Neural cell (in vitro differentiated cells): ENCODE measurements around the gene SULT1A2. TPM values are rescaled to one million over a fixed set of nuclear protein-coding genes. Genes with fewer than 3 reads are reported as not detected.
"Not testable (repeated sequence)": the region's sequence is repeated elsewhere in the genome, so short reads cannot be mapped to it uniquely, and the experiment has no call there.

Experiments used
- H2AFZ ChIP-seq: fragments of 200-600, 300-800 bp; sonication (generic), shearing (Covaris generic); 2 replicates; pipeline ENCODE4 v1.6.0; 2014; ENCODE audit warnings: low read depth, mild to moderate bottlenecking, antibody characterized with exemption, low read length, moderate library complexity
- H3F3A ChIP-seq: fragments of 200-600 bp; shearing (Covaris generic); 2 replicates; pipeline ENCODE4 v1.6.1; 2016; ENCODE audit warnings: mild to moderate bottlenecking, moderate library complexity, mixed read lengths, antibody characterized with exemption, low read length; ENCODE audit not compliant: insufficient read depth, poor library complexity, severe bottlenecking
- H3K27ac ChIP-seq: fragments of 200-600, 300-800 bp; sonication (generic), shearing (Covaris generic); 2 replicates; pipeline ENCODE4 v1.5.1; 2014; ENCODE audit warnings: mild to moderate bottlenecking, low read length, moderate library complexity
- H3K27me3 ChIP-seq: fragments of 300-800, 200-600 bp; sonication (generic), shearing (Covaris generic); 2 replicates; pipeline ENCODE4 v1.6.0; 2014; ENCODE audit warnings: mild to moderate bottlenecking, low read depth, low read length, moderate library complexity; ENCODE audit not compliant: insufficient read depth
- H3K36me3 ChIP-seq: fragments of 300-800, 200-600 bp; sonication (generic), shearing (Covaris generic); 2 replicates; pipeline ENCODE4 v1.5.1; 2014; ENCODE audit warnings: mild to moderate bottlenecking, antibody characterized with exemption, low read length, moderate library complexity; ENCODE audit not compliant: insufficient read depth
- H3K4me2 ChIP-seq: fragments of 300-800, 200-600 bp; sonication (generic), shearing (Covaris generic); 2 replicates; pipeline ENCODE4 v1.6.0; 2014; ENCODE audit warnings: mild to moderate bottlenecking, low read length
- H3K4me3 ChIP-seq: fragments of 300-800, 200-600 bp; sonication (generic), shearing (Covaris generic); 2 replicates; pipeline ENCODE4 v1.5.1; 2014; ENCODE audit warnings: mild to moderate bottlenecking, low read length, moderate library complexity
- H3K79me2 ChIP-seq: fragments of 200-600 bp; shearing (Covaris generic); replicated peaks from 2 replicates; pipeline ENCODE4 v1.6.0; 2014; ENCODE audit warnings: mild to moderate bottlenecking, low read length, moderate library complexity; ENCODE audit not compliant: insufficient read depth
- H3K9ac ChIP-seq: fragments of 300-800, 200-600 bp; sonication (generic), shearing (Covaris generic); 2 replicates; pipeline ENCODE4 v1.6.1; 2016; ENCODE audit warnings: mild to moderate bottlenecking, low read length, mixed read lengths
- H3K9me2 ChIP-seq: fragments of 200-600 bp; shearing (Covaris generic); 2 replicates; pipeline ENCODE4 v1.6.1; 2016; ENCODE audit warnings: mild to moderate bottlenecking, low read length, mixed read lengths; ENCODE audit not compliant: insufficient read depth
- H3K9me3 ChIP-seq: fragments of 200-600, 300-800 bp; sonication (generic), shearing (Covaris generic); 2 replicates; pipeline ENCODE4 v1.6.1; 2016; ENCODE audit warnings: mild to moderate bottlenecking, mixed run types, low read length, moderate library complexity, mixed read lengths
- H4K20me1 ChIP-seq: fragments of 200-600 bp; shearing (Covaris generic); 2 replicates; pipeline ENCODE4 v1.6.1; 2016; ENCODE audit warnings: mild to moderate bottlenecking, mixed run types; ENCODE audit not compliant: insufficient read depth
- CTCF ChIP-seq: fragments of 450-650 bp; IDR thresholded peaks from 2 replicates; pipeline ENCODE4 v1.5.1; 2014; ENCODE audit warnings: antibody characterized with exemption, mild to moderate bottlenecking, moderate library complexity; ENCODE audit not compliant: poor library complexity, severe bottlenecking
- EP300 ChIP-seq: fragments of 450-650 bp; conservative IDR thresholded peaks from 2 replicates; pipeline ENCODE4 v1.6.1; 2014; ENCODE audit warnings: antibody characterized with exemption, mild to moderate bottlenecking, moderate library complexity; ENCODE audit not compliant: poor library complexity, severe bottlenecking
- EZH2 ChIP-seq: fragments of 200-600, 300-800 bp; shearing (Covaris generic), sonication (generic); IDR thresholded peaks from 2 replicates; pipeline ENCODE4 v1.6.1; 2014; ENCODE audit warnings: antibody characterized with exemption, low read length, borderline replicate concordance, mild to moderate bottlenecking; ENCODE audit not compliant: insufficient read depth, poor library complexity, severe bottlenecking
- MXI1 ChIP-seq: fragments of 450-650 bp; conservative IDR thresholded peaks from 2 replicates; pipeline ENCODE4 v1.6.1; 2014; ENCODE audit warnings: antibody characterized with exemption, mild to moderate bottlenecking; ENCODE audit not compliant: poor library complexity, severe bottlenecking
- POLR2AphosphoS5 ChIP-seq: IDR thresholded peaks from 2 replicates; pipeline ENCODE4 v1.6.1; 2012
- RAD21 ChIP-seq: fragments of 450-650 bp; conservative IDR thresholded peaks from 2 replicates; pipeline ENCODE4 v1.6.1; 2014; ENCODE audit warnings: antibody characterized with exemption, mild to moderate bottlenecking, moderate library complexity
- REST ChIP-seq: IDR thresholded peaks from 2 replicates; pipeline ENCODE4 v1.6.1; 2012; ENCODE audit warnings: borderline replicate concordance
- SMC3 ChIP-seq: fragments of 450-650 bp; conservative IDR thresholded peaks from 2 replicates; pipeline ENCODE4 v1.6.1; 2014; ENCODE audit warnings: antibody characterized with exemption, mild to moderate bottlenecking, moderate library complexity; ENCODE audit not compliant: poor library complexity
- TAF1 ChIP-seq: IDR thresholded peaks from 2 replicates; pipeline ENCODE4 v1.6.1; 2012; ENCODE audit warnings: low read depth
- polyA plus RNA-seq: library from polyadenylated mRNA; depleted of rRNA; stranded (reverse); fragments of >200 nt; gene quantifications from 2 replicates; pipeline ENCODE4 v1.2.3, GENCODE V29; 2014

The SULT1A2 gene
- polyA plus RNA-seq, 1 donor from 2014 or later: not detected

GRCh38 chr16:28602529-28602928 is 5.7 kb upstream of the SULT1A2 start:
- H4K20me1 ChIP-seq: no peaks in the 10 kb centered on the region
- no peaks in the 10 kb centered on the region for H3K79me2 ChIP-seq
- H3K9me3 ChIP-seq: no peaks in the 10 kb centered on the region
- H2AFZ ChIP-seq: no peak overlapping the region
- no peak overlapping the region for H3K9ac ChIP-seq
- no peaks in the 10 kb centered on the region for H3K27me3 ChIP-seq
- no peak overlapping the region for H3K4me2 ChIP-seq
- TF ChIP-seq POLR2AphosphoS5 (no peak), EP300 (no peak), MXI1 (no peak), SMC3 (no peak), REST (no peak), EZH2 (no peak), TAF1 (no peak), CTCF (no peak), RAD21 (no peak)
- H3F3A ChIP-seq: no peaks in the 10 kb centered on the region
- H3K36me3 ChIP-seq: no peaks in the 10 kb centered on the region
- H3K4me3 ChIP-seq: no peak overlapping the region
- H3K9me2 ChIP-seq: no peaks in the 10 kb centered on the region
- no peak overlapping the region for H3K27ac ChIP-seq

- H3K4me3 ChIP-seq, H3K79me2 ChIP-seq, H2AFZ ChIP-seq: not testable (repeated sequence)
These were observed 5.2 kb upstream of the SULT1A2 start for GRCh38 chr16:28602062-28602461.

GRCh38 chr16:28601589-28601988 is 4.7 kb upstream of the SULT1A2 start:
- H3F3A ChIP-seq, H3K4me2 ChIP-seq, H3K79me2 ChIP-seq, H3K9ac ChIP-seq, H2AFZ ChIP-seq, H4K20me1 ChIP-seq, H3K4me3 ChIP-seq, H3K36me3 ChIP-seq, H3K27ac ChIP-seq, H3K27me3 ChIP-seq, H3K9me2 ChIP-seq, H3K9me3 ChIP-seq: not testable (repeated sequence)

More at GRCh38 chr16:28602062-28602461, 5.2 kb upstream of the SULT1A2 start:
- not testable (repeated sequence) for H3K27me3 ChIP-seq, H3K9ac ChIP-seq, H3K27ac ChIP-seq, H3K9me3 ChIP-seq, H4K20me1 ChIP-seq, H3K4me2 ChIP-seq, H3K36me3 ChIP-seq, H3F3A ChIP-seq, H3K9me2 ChIP-seq

- H4K20me1 ChIP-seq, H3K27ac ChIP-seq, H3K9me3 ChIP-seq, H3K4me3 ChIP-seq, H3F3A ChIP-seq, H3K4me2 ChIP-seq, H3K9me2 ChIP-seq, H3K27me3 ChIP-seq, H3K79me2 ChIP-seq, H2AFZ ChIP-seq, H3K9ac ChIP-seq, H3K36me3 ChIP-seq: not testable (repeated sequence)
These were observed 4.1 kb upstream of the SULT1A2 start for GRCh38 chr16:28600965-28601364.

GRCh38 chr16:28599377-28600285 is 2.8 kb upstream of the SULT1A2 start:
- H3K27ac ChIP-seq, H3F3A ChIP-seq, H3K9ac ChIP-seq, H2AFZ ChIP-seq, H3K4me2 ChIP-seq, H3K9me2 ChIP-seq, H3K79me2 ChIP-seq, H4K20me1 ChIP-seq, H3K9me3 ChIP-seq, H3K4me3 ChIP-seq, H3K36me3 ChIP-seq, H3K27me3 ChIP-seq: not testable (repeated sequence)
